Mammary epithelial cell (primary cell): Measurements from ENCODE around the gene FMN1.

ENCODE experiments used
- EZH2 ChIP-seq: IDR thresholded peaks from 2 replicates; pipeline ENCODE4 v1.6.1; 2012; ENCODE audit warnings: low read length, inconsistent platforms, borderline replicate concordance
- TF ChIP-seq, protein P1 (sequence below), 2 donors: IDR thresholded peaks in 1 of 2; conservative IDR thresholded peaks in 1 of 2; 2 replicates each; pipeline ENCODE4 v1.5.1; 2011 to 2012; ENCODE audit warnings: inconsistent platforms in 2 of 2, low read length in 2 of 2, mild to moderate bottlenecking in 2 of 2, control low read depth in 1 of 2, low read depth in 1 of 2; ENCODE audit not compliant: insufficient read depth in 1 of 2; ENCODE audit errors: extremely low read depth in 1 of 2

GRCh38 chr15:32982001-32982400, 212.5 kb downstream of the FMN1 start:
- TF ChIP-seq, protein P1, sequence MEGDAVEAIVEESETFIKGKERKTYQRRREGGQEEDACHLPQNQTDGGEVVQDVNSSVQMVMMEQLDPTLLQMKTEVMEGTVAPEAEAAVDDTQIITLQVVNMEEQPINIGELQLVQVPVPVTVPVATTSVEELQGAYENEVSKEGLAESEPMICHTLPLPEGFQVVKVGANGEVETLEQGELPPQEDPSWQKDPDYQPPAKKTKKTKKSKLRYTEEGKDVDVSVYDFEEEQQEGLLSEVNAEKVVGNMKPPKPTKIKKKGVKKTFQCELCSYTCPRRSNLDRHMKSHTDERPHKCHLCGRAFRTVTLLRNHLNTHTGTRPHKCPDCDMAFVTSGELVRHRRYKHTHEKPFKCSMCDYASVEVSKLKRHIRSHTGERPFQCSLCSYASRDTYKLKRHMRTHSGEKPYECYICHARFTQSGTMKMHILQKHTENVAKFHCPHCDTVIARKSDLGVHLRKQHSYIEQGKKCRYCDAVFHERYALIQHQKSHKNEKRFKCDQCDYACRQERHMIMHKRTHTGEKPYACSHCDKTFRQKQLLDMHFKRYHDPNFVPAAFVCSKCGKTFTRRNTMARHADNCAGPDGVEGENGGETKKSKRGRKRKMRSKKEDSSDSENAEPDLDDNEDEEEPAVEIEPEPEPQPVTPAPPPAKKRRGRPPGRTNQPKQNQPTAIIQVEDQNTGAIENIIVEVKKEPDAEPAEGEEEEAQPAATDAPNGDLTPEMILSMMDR (conservative IDR thresholded peaks at IDR 0.05 in 1 of 2, IDR thresholded peaks at IDR 0.05 in 1 of 2; ENCODE audit: extremely low read depth in 1 of 2, insufficient read depth in 1 of 2, low read depth in 1 of 2, low read length in 2 of 2): no peak
- TF ChIP-seq EZH2: no peak
